GM12875 (cell line): Measurements from ENCODE around the gene TCF12.

Experiments
- H3K4me3 ChIP-seq: one replicate; pipeline ENCODE4 v1.5.1; 2011; ENCODE audit warnings: low read depth, low read length, control low read depth
- CTCF ChIP-seq: IDR thresholded peaks from 2 replicates; pipeline ENCODE4 v1.5.1; 2011; ENCODE audit warnings: low read depth, mild to moderate bottlenecking, control low read depth, inconsistent platforms, low read length, moderate library complexity, borderline replicate concordance; ENCODE audit not compliant: insufficient read depth

TCF12 gene

DNA sequence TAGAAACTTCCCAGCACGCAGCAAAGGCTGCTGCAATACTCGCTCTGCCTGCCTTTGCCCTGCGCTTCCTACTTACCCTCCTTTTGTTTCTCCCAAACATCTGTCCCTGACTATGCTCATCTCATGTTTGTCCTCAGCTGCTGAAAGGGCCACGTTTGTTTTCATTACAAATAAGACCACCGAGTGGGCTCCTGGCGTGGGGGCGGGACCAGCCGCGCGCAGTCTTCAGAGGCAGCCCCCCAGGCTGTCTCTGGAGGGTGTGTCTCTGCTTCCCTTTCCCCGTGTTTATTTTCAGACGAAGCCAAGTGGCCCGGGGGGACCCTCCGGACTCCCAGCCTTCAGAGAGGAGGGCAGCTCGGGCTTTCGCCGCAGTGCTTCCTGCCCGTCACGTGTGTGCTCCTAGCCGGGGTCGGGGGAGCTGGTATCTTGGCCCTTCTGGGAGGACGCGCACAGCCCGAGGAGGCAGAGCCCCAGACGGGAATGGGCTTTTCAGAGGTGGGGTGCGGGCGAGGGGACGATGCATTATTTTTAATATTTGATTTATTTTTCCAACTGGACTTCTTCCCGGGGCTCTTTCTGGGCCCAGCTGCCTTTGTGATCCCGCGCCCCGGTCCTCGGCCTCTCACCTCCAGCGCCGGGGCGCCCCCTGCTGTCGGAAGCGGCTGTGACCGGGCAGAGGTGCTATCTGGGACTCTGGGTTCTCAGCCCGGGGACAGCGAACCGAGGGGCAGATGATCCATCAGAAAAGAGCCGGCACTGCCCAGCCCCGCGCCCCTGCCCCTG is 387.9 kb downstream of the TCF12 start:
- TF ChIP-seq CTCF, result peak; percentile 88
- peak overlapping the region; percentile 35 for H3K4me3 ChIP-seq

DNA sequence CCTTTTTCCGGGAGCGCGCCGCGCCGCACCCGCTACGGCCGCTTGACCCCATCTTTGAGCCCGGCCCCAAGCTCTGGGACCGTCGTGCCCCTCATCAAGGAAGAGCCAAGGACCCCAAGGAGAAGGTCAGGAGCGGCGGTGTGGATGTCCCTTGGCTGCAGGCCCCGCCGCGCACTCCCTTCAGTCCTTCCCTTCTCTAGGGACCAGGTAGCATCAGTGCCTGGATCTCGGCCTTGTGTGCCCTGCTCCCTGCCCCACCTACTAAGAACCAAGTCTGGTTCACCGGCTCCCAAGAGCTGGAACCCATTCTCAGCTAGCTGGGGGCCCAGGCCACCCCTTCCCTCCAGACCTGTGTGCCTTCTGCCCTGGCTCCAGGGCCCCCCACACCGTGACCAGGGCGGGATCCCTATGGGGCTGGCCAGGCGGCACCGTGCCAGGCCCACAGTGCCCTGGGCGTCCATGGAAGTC is 388.5 kb downstream of the TCF12 start:
- TF ChIP-seq CTCF, result no peak
- peak overlapping the region; percentile 35 for H3K4me3 ChIP-seq

DNA sequence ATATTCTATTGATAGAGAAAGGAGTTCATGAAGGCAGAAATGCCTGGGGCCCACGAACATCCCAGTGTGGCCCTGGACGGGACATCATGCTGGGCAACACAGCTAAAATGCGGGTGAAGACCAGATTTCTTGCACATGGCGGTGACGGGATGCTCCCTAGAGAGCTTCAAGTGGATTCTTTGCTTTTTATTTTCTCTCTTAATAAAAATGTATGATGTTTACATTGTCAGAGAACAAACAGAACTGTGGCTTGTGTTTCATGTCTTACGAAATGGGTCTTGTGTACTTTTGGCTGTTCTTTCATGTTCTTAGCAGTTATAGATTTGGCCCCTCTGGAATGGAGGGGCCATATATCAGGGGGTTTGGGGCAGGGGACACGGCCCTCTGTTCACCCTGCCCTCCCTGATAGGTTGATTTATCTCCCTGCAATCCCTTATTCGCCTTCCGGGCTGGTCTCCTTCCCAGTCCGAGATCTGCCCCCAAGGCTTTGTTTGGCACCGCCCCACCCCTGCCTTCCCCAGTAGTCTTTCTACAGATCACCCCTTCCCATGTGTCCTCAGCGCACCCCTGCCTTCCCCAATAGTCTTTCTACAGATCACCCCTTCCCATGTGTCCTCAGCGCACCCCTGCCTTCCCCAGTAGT is 389.2 kb downstream of the TCF12 start:
- TF ChIP-seq CTCF, result no peak
- H3K4me3 ChIP-seq, result no peak overlapping the region

GRCh38 chr15:57308170-57308545 is 389.7 kb downstream of the TCF12 start:
- TF ChIP-seq CTCF, result no peak
- no peak overlapping the region for H3K4me3 ChIP-seq

- H3K4me3 ChIP-seq, result no peak overlapping the region
- no peak for TF ChIP-seq CTCF
Measured at GRCh38 chr15:57309856-57310760, 391.7 kb downstream of the TCF12 start.

GRCh38 chr15:57310876-57311275 is 392.4 kb downstream of the TCF12 start:
- H3K4me3 ChIP-seq, result no peak overlapping the region
- no peak for TF ChIP-seq CTCF
